IMR-90 (cell line): Measurements from ENCODE around the gene NKAIN2. TPM values are rescaled to one million over a fixed set of nuclear protein-coding genes. Genes with fewer than 3 reads are reported as not detected.

ENCODE experiments used
- ATAC-seq: fragments of 200-7000 bp; cut with Tn5 transposase; 2 replicates; pipeline ENCODE4 v1.9.1; 2020; ENCODE audit warnings: low read depth, mild to moderate bottlenecking, moderate library complexity
- BruUV-seq: library from RNA; stranded (reverse); fragments of 400-500 nt; replicated peaks from 2 replicates; lab custom pipeline; 2021; lab: Mats Ljungman, UMichigan
- CTCF ChIA-PET: fragments of 300-600 bp; formaldehyde crosslinking; extraction: SDS; loops from one replicate; lab custom pipeline; 2021; ENCODE audit warnings: antibody characterized with exemption; lab: Yijun Ruan, JAX
- POLR2A ChIA-PET: fragments of 300-600 bp; sonication (Branson Sonifier 250); formaldehyde crosslinking; loops from one replicate; lab custom pipeline; 2022; ENCODE audit warnings: antibody characterized with exemption; ENCODE audit not compliant: unreplicated experiment; lab: Charles Lee
- DNase-seq: peaks from one replicate; pipeline ENCODE4 v3.0.0; 2013
- H2AFZ ChIP-seq: replicated peaks from 2 replicates; pipeline ENCODE3; 2013; ENCODE audit warnings: low read length, mild to moderate bottlenecking; ENCODE audit not compliant: poor library complexity
- H2AK5ac ChIP-seq: 2 replicates; pipeline ENCODE4 v1.6.1; 2013; ENCODE audit warnings: low read depth, low read length, inconsistent platforms
- H2AK9ac ChIP-seq: replicated peaks from 2 replicates; pipeline ENCODE3; 2013; ENCODE audit warnings: mild to moderate bottlenecking, low read depth, low read length, moderate library complexity; ENCODE audit not compliant: poor library complexity
- H2BK120ac ChIP-seq: 2 replicates; pipeline ENCODE4 v1.6.1; 2013; ENCODE audit warnings: low read depth, low read length, inconsistent platforms
- H2BK15ac ChIP-seq: 3 replicates; pipeline ENCODE4 v1.6.1; 2013; ENCODE audit warnings: low read depth, low read length, inconsistent platforms
- H2BK20ac ChIP-seq: 2 replicates; pipeline ENCODE4 v1.6.1; 2013; ENCODE audit warnings: low read depth, mild to moderate bottlenecking, inconsistent platforms, low read length, moderate library complexity
- H2BK5ac ChIP-seq: 2 replicates; pipeline ENCODE4 v1.6.1; 2013; ENCODE audit warnings: mild to moderate bottlenecking, low read depth, low read length, inconsistent platforms; ENCODE audit not compliant: poor library complexity, severe bottlenecking
- H3K14ac ChIP-seq: replicated peaks from 2 replicates; pipeline ENCODE4 v1.6.1; 2013; ENCODE audit warnings: low read depth, low read length, inconsistent platforms
- H3K18ac ChIP-seq: 2 replicates; pipeline ENCODE4 v1.6.1; 2013; ENCODE audit warnings: low read depth, low read length, control low read depth
- H3K23ac ChIP-seq: 2 replicates; pipeline ENCODE4 v1.6.1; 2013; ENCODE audit warnings: low read depth, low read length, inconsistent platforms
- H3K27ac ChIP-seq: 2 replicates; pipeline ENCODE4 v1.5.1; 2013; ENCODE audit warnings: mild to moderate bottlenecking, control low read depth, low read length; ENCODE audit not compliant: insufficient read depth
- H3K27me3 ChIP-seq: 2 replicates; pipeline ENCODE4 v1.6.1; 2013; ENCODE audit warnings: low read length; ENCODE audit not compliant: control insufficient read depth, insufficient read depth
- H3K36me3 ChIP-seq: 2 replicates; pipeline ENCODE4 v1.6.1; 2013; ENCODE audit warnings: low read length, mixed read lengths; ENCODE audit not compliant: control insufficient read depth, insufficient read depth
- H3K4ac ChIP-seq: 2 replicates; pipeline ENCODE4 v1.6.1; 2013; ENCODE audit warnings: low read depth, low read length, inconsistent platforms
- H3K4me1 ChIP-seq: 2 replicates; pipeline ENCODE4 v1.6.1; 2013; ENCODE audit warnings: low read length, mixed read lengths; ENCODE audit not compliant: control insufficient read depth, insufficient read depth
- H3K4me2 ChIP-seq: 2 replicates; pipeline ENCODE4 v1.6.1; 2013; ENCODE audit warnings: low read depth, mild to moderate bottlenecking, control low read depth, low read length, moderate library complexity
- H3K4me3 ChIP-seq: 2 replicates; pipeline ENCODE4 v1.5.1; 2013; ENCODE audit warnings: low read depth, mild to moderate bottlenecking, control low read depth, low read length, moderate library complexity; ENCODE audit not compliant: insufficient read depth
- H3K56ac ChIP-seq: 2 replicates; pipeline ENCODE4 v1.6.1; 2013; ENCODE audit warnings: low read length, inconsistent platforms; ENCODE audit not compliant: insufficient read depth; ENCODE audit errors: extremely low read depth
- H3K79me1 ChIP-seq, 2 experiments: 2 replicates each; pipeline ENCODE4 v1.6.1; 2013; ENCODE audit warnings: low read length in 2 of 2, inconsistent platforms in 1 of 2, low read depth in 1 of 2
- H3K9ac ChIP-seq: 2 replicates; pipeline ENCODE4 v1.6.1; 2013; ENCODE audit warnings: low read depth, low read length, control low read depth
- H3K9me1 ChIP-seq: 2 replicates; pipeline ENCODE4 v1.6.1; 2013; ENCODE audit warnings: low read length, inconsistent platforms; ENCODE audit not compliant: insufficient read depth
- H3K9me3 ChIP-seq: 2 replicates; pipeline ENCODE4 v1.6.1; 2013; ENCODE audit warnings: low read length; ENCODE audit not compliant: control insufficient read depth, insufficient read depth
- H4K20me1 ChIP-seq: 2 replicates; pipeline ENCODE4 v1.6.1; 2013; ENCODE audit warnings: low read length, inconsistent platforms; ENCODE audit not compliant: insufficient read depth
- H4K5ac ChIP-seq: 2 replicates; pipeline ENCODE4 v1.6.1; 2013; ENCODE audit warnings: mild to moderate bottlenecking, low read depth, low read length, control low read depth
- H4K8ac ChIP-seq, 2 experiments: 2 replicates each; pipeline ENCODE4 v1.6.1; 2013; ENCODE audit warnings: low read depth in 2 of 2, low read length in 2 of 2, control low read depth in 1 of 2, inconsistent platforms in 1 of 2
- H4K91ac ChIP-seq: 2 replicates; pipeline ENCODE4 v1.6.1; 2013; ENCODE audit warnings: low read depth, low read length, inconsistent platforms; ENCODE audit not compliant: insufficient read depth
- BHLHE40 ChIP-seq: fragments of 150-350 bp; IDR thresholded peaks from 2 replicates; pipeline ENCODE4 v1.6.1; 2016; ENCODE audit warnings: mild to moderate bottlenecking, low read depth, low read length
- CHD1 ChIP-seq: IDR thresholded peaks from 2 replicates; pipeline ENCODE4 v1.6.1; 2012; ENCODE audit warnings: low read depth, low read length, improper control_type of control experiment
- FOS ChIP-seq: fragments of 150-350 bp; IDR thresholded peaks from 2 replicates; pipeline ENCODE4 v1.6.1; 2016; ENCODE audit warnings: low read depth, low read length
- MAFK ChIP-seq: IDR thresholded peaks from 2 replicates; pipeline ENCODE4 v1.6.1; 2012; ENCODE audit warnings: low read depth, low read length, improper control_type of control experiment
- MAZ ChIP-seq: IDR thresholded peaks from 2 replicates; pipeline ENCODE4 v1.6.1; 2012; ENCODE audit warnings: low read depth, mild to moderate bottlenecking, low read length, improper control_type of control experiment, moderate library complexity, borderline replicate concordance
- MXI1 ChIP-seq: IDR thresholded peaks from 2 replicates; pipeline ENCODE4 v1.6.1; 2012; ENCODE audit warnings: low read depth, mild to moderate bottlenecking, low read length, moderate library complexity, borderline replicate concordance
- RCOR1 ChIP-seq: IDR thresholded peaks from 2 replicates; pipeline ENCODE4 v1.6.1; 2012; ENCODE audit warnings: mild to moderate bottlenecking, low read length, improper control_type of control experiment; ENCODE audit not compliant: insufficient replicate concordance
- SMC3 ChIP-seq: fragments of 150-350 bp; IDR thresholded peaks from 2 replicates; pipeline ENCODE4 v1.6.1; 2016; ENCODE audit warnings: low read depth, mild to moderate bottlenecking, antibody characterized with exemption, low read length, moderate library complexity
- WGBS, 2 experiments: methylation state at CpG; one replicate each; pipeline versions ENCODE4 v1.1.5 to v1.1.7; 2013; ENCODE audit warnings: missing lambda C conversion rate in 2 of 2; ENCODE audit not compliant: insufficient read length in 1 of 2; ENCODE audit errors: extremely low coverage in 2 of 2; 5-methylcytosine and 5-hydroxymethylcytosine counted together
- dilution Hi-C: fragments of 300-500 bp; cut with HindIII; formaldehyde crosslinking; loops from one replicate; pipeline ENCODE4 v1.14.3; 2018; ENCODE audit warnings: low sequenced_read_pairs; ENCODE audit not compliant: unreplicated experiment
- in situ Hi-C: fragments of 300-500 bp; cut with MboI; formaldehyde crosslinking; loops from 3 replicates; pipeline ENCODE4 v1.14.3; 2019; ENCODE audit warnings: low sequenced_read_pairs, inconsistent platforms, mixed read lengths
- intact Hi-C: fragments of 100-400 bp; cut with micrococcal nuclease; formaldehyde crosslinking; loops from 2 replicates; pipeline ENCODE4 v1.10.0; 2022
- polyA plus RNA-seq, 3 experiments: library from polyadenylated mRNA; depleted of rRNA; stranded (reverse); fragments of >200 nt; gene quantifications; 2 replicates each; pipeline ENCODE4 v1.2.3, GENCODE V29; 2012; ENCODE audit warnings: low replicate concordance in 1 of 3
- total RNA-seq: library from RNA; depleted of rRNA; stranded (reverse); fragments of >200 nt; gene quantifications from 2 replicates; pipeline ENCODE4 v1.2.3, GENCODE V29; 2012
- TF ChIP-seq, protein P1 (sequence below): fragments of 150-350 bp; IDR thresholded peaks from 2 replicates; pipeline ENCODE4 v1.6.1; 2017; ENCODE audit warnings: mild to moderate bottlenecking, antibody characterized with exemption, low read length, low read depth
- TF ChIP-seq, protein P2 (sequence below): fragments of 150-350 bp; IDR thresholded peaks from 2 replicates; pipeline ENCODE4 v1.6.1; 2016; ENCODE audit warnings: low read depth, mild to moderate bottlenecking, low read length, moderate library complexity, borderline replicate concordance

The NKAIN2 gene
- total and polyA plus RNA-seq, 2 of the 4 experiments (the other 2 are of a cell fraction) = not detected

DNA sequence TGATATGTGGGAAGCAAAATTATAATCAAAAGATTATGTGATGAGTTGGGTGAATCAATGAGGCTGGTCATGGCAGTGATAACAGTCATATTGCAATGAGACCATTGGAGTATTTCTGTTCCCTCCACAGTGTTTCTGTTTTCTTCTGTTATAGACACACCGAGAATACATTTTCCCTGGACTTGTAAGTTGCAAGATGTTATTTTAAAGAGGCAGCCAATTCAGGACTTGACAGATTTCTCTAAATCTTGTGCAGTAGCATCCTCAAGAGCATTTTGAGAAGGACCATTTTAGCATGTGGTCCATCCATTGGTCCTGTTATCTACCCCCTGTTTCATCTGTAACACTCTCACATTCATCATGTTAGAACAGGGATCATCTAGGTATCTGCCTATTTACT, 55.6 kb downstream of the NKAIN2 start:
- TF ChIP-seq MAFK (no peak), MAZ (no peak), MXI1 (no peak), FOS (no peak), RCOR1 (no peak), SMC3 (no peak), BHLHE40 (no peak), CHD1 (no peak)
- TF ChIP-seq, protein P1, sequence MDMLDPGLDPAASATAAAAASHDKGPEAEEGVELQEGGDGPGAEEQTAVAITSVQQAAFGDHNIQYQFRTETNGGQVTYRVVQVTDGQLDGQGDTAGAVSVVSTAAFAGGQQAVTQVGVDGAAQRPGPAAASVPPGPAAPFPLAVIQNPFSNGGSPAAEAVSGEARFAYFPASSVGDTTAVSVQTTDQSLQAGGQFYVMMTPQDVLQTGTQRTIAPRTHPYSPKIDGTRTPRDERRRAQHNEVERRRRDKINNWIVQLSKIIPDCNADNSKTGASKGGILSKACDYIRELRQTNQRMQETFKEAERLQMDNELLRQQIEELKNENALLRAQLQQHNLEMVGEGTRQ = no peak
- TF ChIP-seq, protein P2, sequence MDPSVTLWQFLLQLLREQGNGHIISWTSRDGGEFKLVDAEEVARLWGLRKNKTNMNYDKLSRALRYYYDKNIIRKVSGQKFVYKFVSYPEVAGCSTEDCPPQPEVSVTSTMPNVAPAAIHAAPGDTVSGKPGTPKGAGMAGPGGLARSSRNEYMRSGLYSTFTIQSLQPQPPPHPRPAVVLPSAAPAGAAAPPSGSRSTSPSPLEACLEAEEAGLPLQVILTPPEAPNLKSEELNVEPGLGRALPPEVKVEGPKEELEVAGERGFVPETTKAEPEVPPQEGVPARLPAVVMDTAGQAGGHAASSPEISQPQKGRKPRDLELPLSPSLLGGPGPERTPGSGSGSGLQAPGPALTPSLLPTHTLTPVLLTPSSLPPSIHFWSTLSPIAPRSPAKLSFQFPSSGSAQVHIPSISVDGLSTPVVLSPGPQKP = no peak
- Histone ChIP-seq H3K18ac (no peak overlapping the region), H3K23ac (no peak overlapping the region), H3K36me3 (no peaks in the 10 kb centered on the region), H3K27me3 (no peaks in the 10 kb centered on the region), H3K56ac (no peak overlapping the region), H3K4me2 (no peak overlapping the region), H3K4me3 (no peak overlapping the region), H3K9me3 (no peaks in the 10 kb centered on the region), H2BK5ac (no peak overlapping the region), H3K4me1 (no peaks in the 10 kb centered on the region), H2BK120ac (no peak overlapping the region), H2AK5ac (no peak overlapping the region), H2BK20ac (no peak overlapping the region), H2AK9ac (no peak overlapping the region), H3K27ac (no peak overlapping the region), H4K91ac (no peak overlapping the region), H2BK15ac (no peak overlapping the region), H3K9ac (no peak overlapping the region), H3K4ac (no peak overlapping the region), H3K79me1 (no peaks in the 10 kb centered on the region), H4K20me1 (no peaks in the 10 kb centered on the region), H2AFZ (no peak overlapping the region), H3K9me1 (no peaks in the 10 kb centered on the region), H4K5ac (no peak overlapping the region), H3K14ac (no peak overlapping the region), H4K8ac (no peak overlapping the region)
- CTCF ChIA-PET = no interaction called here
- POLR2A ChIA-PET = no interaction called here
- in situ Hi-C loops = no loop called here
- WGBS, 2 experiments = no CpG with 5 or more reads among the region's 1 CpG
- no TSS peak for BruUV-seq
- DNase-seq = no peak
- dilution Hi-C loops = no loop called here
- ATAC-seq = no peak
- intact Hi-C loops = no loop called here
